GM18502 (cell line): ENCODE measurements around the gene MED27.
"Not testable (repeated sequence)": the region's sequence is repeated elsewhere in the genome, so short reads cannot be mapped to it uniquely, and the experiment has no call there.

Experiments used
- ATAC-seq: cut with Tn5 transposase; IDR thresholded peaks from one replicate; pipeline ENCODE4 v1.9.1; 2021; ENCODE audit warnings: mild to moderate bottlenecking; ENCODE audit not compliant: unreplicated experiment, poor library complexity

The MED27 gene

DNA sequence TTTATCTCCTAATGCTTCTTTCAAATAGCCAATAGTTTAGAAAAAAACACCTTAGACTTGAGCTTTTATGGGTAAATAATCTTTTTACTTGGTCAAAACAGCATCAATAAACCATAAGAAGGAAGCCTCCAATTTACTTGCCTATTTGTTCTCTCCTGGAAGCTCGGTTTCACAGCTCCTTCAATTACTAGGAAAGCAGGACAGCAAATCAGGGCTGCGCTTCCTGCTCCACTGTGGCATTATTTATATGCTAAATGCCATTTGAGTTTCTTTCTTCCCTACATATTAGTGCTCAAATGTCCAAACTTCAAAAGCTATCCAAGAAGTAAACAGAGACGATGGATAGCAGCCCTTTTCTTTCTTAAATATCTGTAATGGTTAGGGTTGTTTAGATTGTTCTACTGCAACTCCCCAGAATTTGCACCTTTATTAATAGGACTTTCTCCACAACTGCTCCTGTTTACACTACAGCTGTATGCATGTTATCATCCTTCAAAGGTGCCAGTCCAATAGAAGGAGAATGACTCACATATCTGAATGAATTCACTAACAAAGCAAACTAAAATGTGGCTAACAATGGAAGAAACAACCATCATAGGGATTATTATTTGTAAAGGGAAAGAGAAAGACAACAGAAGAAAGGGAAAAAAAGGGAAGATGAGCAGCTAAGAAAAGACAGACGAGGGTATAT, 58.7 kb downstream of the MED27 start:
- ATAC-seq: no peak

DNA sequence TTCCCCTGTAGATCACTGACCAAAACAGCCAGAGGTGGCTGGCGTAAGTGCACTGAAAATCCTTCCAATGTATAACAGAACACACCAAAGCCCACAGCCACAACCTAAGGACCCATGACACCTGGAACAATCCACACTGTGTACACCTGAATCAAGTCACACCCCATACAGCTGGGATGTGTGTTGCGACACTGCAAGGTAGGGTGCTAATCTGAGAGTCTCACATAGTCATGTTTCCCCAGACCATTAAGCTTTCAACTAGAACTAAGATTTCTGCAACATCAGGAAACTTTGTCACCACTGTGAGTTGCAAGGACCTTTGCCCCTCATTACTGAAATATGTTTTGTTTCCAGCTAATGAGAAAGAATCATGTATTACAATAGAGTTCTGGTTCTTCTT, 59.4 kb downstream of the MED27 start:
- ATAC-seq: no peak

DNA sequence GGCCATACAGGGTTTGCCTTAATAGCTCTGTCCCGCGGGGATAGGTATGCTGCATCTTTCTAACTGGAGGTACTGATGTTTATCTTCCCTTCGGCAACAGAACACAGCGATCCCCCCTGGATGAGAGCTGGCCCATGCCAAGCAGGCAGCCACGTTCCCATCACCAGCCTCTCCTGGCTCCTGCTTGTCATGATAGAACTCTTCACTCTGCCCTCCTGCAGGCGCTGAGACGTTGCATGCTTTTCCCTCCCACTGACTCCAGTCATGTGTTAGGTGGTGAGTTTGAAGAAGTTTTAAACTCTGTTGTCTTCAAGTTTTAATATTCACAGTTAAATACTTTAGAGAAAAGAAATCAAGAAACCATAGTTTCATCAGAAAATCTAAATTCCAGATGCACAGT, 60.0 kb downstream of the MED27 start:
- no peak for ATAC-seq

DNA sequence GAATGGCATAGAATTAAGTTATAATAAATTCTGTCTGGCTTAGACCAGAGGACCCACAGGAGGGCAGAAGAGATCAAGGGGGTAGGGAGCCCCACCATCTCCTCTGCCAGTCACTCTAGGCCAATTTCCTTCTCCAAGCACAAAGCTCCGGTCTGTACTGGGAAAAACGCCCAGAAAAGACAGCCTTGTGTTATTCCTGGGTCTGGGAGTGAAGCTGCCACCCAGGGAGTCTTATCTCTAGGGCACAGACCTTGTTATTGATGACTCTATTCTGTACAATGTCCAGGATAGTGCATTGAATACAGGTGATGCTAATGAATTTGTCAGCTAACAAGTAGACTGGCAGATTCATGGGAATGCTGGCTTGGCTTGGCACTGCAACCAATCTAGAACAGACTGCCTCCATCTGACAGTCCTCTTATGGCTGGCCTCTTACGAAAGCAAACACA, 60.7 kb downstream of the MED27 start:
- ATAC-seq: no peak

DNA sequence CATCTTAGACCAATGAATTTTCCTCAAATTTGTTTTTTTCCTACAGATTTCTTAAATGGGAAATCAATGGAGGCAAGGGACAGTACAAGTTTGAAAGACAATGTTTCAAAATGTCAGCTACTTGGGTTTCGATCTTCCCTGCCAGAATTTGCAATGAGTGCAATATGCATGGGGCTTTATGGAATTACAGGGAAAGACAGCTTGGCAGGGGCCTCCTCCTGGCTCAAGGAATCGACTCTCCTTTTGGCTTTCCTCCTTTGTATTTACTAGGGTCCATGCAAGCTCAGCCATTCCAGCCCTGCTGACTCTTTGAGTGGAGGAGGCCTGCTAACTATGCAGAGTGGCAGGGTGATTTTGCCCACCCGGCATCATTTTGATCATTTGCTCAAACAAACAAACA, 63.2 kb downstream of the MED27 start:
- ATAC-seq: no peak

DNA sequence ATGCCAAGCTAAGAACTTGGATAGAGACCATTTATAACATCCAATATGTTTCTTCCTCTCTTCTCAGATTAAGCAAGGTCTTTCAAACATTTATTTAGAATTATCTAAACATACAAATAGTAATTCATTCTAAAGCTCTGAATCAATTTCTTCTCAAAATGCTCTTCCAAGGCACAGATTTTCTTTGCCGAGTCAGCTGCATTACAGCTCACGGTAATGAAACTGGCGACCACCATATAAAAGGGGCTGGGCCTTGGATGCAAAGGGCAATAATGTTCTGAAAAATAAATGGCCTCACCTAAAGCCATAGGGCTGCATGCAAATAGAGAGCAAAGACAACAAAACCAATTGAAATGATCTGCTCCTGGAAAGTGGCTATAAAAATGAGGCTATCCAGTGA, 63.8 kb downstream of the MED27 start:
- no peak for ATAC-seq

DNA sequence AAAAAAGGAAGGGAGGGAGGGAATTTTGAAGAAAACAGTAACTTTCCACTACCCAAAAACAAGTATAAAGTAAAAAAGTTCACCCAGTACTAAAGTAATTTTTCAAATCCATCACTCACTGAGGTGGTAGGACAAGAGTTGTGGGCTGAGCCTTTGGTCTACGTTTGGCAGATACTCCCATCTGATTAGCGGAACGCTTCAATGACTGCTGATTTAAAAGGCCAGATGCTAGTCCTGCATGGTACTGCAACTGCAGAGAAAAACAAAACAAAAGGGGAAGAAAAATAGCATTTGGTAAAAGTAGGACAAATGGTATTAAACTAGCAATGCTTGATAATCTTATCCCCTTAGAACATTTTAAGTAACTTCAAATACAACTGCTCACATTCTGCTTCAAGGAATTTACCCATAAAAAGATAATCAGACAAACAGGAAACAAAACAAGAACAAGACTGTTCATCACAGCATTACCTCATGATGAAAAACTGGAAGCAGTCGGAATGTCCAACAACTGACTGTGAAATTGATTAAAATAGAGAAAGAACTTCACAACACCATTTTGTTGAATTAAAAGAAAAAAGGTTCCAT, 65.4 kb downstream of the MED27 start:
- ATAC-seq: no peak

DNA sequence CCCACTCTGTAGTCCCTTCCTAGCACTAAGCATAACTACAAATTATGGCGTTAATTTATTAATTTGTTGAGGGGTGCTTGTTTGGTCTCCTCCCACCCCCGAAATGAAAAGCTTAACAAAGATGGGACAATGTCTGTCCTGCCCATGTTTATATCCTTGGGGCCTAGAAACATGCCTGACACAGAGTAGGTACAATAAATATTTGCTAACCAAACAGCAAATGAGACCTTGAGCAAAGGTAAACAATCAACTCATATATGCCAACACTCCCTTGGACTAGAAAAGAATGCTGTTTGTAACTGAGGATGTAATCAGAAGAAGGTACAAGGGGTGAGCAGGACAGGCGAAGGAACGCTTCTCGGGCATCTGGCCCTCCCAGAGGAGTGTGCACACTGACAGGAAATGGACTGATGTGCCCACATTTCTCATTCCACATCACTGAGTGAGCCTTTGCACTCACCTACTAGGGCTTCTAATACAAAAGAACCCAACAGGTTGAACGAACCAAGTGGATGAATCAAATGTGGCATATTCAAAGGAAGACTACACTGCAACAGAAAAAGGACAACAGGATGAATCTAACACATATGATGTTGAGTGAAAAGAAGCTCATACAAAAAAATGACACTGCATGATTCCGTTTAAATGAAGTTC, 66.8 kb downstream of the MED27 start:
- ATAC-seq: no peak

DNA sequence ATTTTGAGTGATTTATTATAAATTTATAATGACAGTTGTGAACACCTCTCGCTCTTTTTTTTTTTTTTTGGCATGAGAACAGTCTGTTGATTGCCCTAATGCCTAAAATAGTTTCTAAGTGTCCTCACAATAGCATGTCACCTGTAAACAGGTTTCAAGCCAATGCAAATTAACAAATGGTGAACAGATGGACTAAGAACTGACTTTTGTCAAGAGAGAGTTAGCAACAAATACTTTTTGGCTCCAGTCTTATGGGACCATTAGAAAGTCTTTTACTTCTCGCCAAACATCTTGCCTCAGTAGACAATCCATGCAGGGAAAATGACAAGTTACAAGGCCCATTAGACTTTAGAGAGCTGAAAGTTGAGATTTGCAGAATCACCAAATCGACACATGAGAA, 67.8 kb downstream of the MED27 start:
- ATAC-seq: no peak

DNA sequence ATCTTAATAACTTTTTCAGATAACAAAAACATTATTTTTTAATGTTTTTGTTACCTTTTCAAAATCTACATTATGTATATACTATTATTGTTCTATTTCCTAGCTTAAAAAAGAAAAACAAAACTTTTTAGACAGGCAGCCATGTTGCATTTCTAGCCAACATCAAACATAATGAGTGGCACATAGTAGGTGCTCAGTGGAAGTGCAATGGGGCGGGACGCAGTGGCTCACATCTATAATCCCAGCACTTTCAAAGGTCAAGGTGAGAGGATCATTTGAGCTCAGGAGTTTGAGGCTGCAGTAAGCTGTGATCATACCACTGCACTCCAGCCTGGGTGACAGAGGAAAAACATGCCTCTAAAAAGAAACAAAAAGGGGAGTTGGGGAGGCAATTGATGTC, 68.4 kb downstream of the MED27 start:
- ATAC-seq: no peak

DNA sequence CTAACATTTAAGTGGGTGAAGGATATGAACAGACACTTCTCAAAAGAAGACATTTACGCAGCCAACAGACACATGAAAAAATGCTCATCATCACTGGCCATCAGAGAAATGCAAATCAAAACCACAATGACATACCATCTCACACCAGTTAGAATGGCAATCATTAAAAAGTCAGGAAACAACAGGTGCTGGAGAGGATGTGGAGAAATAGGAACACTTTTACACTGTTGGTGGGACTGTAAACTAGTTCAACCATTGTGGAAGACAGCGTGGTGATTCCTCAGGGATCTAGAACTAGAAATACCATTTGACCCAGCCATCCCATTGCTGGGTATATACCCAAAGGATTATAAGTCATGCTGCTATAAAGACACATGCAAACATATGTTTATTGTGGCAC, 69.5 kb downstream of the MED27 start:
- ATAC-seq: not testable (repeated sequence)

DNA sequence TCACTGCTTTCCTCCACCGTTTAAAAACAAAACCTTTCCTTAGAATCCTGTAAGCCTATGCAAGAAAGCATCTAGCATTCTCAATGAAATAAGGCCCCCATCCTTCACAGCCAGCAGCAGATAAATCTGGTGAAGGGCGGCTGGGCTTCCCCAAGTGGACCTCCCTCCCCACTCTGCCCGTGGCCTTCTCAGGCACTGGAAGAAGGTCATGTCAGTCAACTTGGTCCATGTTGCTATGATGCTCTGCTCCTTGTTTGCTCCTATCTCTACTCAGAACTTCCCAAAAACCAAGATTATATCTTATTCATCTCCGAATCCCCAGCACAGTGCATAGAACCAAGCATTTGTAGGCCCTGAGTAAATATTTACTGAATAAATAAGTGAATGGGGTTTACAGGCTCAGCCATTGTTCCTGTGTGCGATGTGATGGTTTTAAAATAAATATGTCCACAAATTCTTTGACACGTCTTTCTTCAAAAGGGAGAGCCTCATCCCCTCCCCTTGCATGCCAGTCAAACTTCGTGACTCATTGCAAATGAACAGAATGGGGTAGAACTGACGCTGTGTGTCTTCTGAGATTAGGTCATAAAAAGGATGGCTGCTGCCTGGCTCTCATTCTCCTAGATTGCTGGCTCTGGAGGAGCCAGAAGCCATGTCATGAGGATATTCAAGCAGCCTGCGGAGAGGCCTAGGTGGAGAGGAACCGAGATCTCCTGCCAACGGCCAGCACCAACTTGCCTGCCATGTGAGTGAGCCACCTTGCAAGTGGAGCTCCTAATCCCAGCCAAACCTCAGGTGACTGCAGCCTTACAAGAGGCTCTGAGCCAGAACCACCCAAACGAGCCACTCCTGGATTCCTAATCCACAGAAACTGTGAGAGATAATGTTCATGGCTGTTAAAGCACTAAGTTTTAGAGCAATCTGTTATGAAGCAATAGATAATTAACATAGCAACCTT, 70.5 kb downstream of the MED27 start:
- no peak for ATAC-seq

DNA sequence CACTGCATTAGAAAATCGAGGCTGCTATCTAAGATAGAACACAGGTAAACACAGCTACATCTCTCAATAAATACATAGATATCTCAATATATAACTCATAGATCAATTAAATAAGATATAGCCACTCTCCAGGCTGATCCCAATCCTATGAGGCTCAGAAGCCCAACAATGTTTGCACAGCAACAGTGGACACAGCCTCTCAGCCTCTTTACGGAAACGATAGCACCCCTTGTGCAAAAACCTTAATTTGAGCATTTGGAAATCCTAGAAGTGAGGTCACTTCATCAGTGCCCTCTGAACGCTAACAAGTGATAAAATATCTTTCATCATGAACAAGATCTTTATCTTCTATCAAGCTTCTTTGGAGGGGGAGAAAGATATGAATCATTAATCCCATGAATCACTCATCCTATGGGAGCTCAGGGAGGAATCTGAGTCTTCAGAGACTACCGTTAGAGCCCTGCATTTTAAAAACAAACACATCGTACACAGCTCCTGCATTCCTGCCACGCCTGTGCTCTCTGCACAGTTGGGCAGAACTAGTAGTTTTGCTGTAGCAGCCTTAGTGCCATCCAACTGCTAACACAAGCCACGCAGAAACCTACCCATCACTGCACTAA, 71.4 kb downstream of the MED27 start:
- no peak for ATAC-seq

DNA sequence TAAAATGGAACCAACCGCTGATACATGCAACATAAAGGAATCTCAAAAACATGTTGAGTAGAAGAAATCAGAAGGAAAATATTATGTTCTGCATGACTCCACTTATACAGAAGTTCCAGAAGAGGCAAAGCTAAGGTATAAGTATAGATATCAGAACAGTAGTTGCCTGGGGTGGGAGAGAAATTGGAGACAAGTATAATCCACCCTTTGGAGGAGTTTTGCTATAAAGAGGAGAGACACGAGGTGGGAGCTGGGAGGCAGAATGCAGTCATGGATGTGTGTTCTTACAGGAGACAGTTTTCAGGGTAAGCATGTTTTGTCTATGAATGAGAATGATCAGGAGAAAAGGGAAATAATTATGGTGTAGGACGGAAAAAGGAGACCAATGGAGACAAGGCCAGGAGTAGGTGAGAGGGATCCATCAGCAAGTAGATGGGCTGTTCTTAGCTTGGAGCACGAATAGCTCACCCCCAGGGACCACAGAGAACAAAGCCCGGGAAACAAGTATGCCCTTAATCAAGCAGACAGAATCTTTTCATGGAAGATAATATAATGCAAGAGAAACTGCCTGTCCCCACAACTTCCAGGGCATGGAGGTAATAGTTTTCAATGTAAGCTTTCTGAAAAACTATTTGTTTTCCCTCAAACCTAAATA, 72.2 kb downstream of the MED27 start:
- no peak for ATAC-seq

DNA sequence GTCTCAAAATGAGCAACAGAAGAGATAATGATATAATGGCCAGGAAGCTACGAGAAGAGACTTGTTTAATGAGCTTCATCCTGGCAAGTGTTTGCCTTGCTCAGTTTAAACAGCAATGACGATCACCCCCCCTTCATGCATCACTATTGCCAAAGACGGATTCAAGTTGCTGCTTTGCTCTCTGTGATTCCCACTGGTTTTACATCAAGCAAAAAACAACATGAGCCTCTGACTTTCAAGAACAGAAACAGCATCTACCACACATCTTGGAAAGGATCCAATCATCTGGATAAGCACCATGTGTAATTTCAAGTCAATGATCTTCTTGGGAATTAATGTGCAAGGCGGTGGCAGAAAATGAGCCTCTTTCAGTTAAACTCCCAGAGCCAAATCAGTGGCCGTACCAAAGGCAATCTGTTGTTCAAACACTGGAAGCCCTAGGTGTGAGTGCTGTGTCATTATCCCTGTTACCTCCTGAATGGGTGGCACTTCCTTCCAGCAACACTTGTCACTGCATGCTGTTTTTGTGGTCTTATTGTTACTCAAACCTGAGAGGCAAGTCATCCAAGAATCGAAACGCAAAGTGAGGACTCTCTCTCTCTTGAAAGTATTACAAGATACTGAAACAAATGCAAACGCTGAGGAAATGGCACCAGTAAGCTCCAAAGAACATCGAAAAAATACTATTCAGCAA, 72.8 kb downstream of the MED27 start:
- peak; percentile 75 for ATAC-seq

DNA sequence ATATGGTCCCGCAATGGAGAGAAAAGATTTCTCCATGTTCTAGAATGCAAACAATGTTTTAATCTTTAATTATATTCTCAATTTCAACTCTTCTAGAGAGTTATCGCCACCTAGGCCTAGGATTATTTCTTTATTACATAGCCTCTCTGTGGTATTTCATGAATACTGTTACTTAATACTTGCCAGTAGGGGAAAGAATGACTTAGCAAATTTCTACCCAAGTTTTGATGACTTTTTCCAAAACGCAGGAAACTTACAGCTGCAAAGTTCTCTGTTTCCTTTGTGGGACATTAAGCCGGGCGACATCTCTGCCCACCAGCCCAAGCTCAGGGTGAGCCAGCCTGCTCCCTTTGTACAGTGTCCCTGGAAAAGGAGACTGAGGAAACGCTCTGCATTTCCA, 73.8 kb downstream of the MED27 start:
- ATAC-seq: no peak

DNA sequence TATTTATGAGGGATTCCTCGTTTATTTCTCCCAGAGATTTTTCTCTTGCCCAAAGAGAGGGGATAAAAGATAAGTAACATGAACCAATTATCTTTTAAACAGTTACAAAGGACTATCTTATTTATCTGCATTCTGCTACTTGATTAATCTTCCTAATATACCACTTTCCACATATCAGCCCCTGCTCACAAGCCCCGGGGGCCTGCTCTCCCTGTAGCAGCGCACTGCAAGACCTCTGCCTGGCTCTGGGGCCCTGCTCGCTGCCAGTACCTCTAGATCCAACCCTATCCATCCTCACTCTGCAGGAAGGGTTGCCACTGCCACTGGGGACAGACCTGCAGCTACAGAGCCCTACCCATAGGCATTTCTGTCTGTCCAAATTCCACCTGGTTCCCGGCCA, 75.3 kb downstream of the MED27 start:
- no peak for ATAC-seq

DNA sequence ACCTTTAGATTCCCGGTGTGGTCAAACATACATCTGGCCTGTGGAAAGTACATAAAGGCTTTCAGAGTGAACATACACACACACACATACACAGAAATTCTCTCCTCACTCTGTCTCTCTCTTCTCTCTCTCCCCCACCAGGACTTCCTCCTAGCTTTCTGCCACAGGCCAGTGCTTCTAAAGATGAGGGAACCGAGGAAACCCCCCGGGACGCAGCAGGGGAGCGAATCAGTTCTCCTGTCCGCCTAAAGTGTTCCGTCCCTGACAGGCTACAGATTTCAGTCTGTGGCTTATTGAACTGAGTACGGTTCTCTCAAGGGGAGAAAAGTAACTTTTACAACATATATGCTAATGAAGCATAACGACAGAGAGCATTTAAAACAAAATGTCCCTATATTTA, 75.8 kb downstream of the MED27 start:
- ATAC-seq: no peak

DNA sequence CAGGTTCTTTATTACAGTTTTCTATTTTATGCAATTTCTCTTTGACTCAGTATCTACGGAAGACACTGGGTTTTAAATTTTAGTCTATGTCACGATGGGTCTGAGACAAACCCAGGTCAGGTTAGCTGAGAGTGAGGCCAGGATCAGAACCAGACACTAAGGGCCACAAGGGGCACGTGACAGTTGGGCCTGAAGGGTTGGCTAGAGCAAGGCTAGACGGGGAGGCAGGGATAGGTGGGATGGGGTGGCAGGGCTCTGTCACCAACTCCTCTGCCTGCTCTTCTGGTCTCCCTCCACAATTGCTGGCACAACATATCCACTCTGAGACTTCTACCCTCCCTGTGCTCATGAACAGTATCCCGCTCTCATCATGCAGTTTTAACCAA, 76.4 kb downstream of the MED27 start:
- ATAC-seq: no peak
